Measurements from ENCODE around the gene NCR3LG1.

NCR3LG1 gene

GRCh38 chr11:17396598-17397310 is 45.2 kb downstream of the NCR3LG1 start:
- Histone ChIP-seq H3K36me3 (ENCODE audit: insufficient read depth, low read length) (no peaks in the 10 kb centered on the region), H3K9ac (ENCODE audit: low read length) (no peak overlapping the region)

GRCh38 chr11:17397311-17398002 is 45.9 kb downstream of the NCR3LG1 start:
- H3K9me3 ChIP-seq (ENCODE audit: low read length): no peaks in the 10 kb centered on the region
- H3K36me3 ChIP-seq (ENCODE audit: insufficient read depth, low read length): no peaks in the 10 kb centered on the region
- no peaks in the 10 kb centered on the region for H3K27me3 ChIP-seq (ENCODE audit: control insufficient read depth in 1 of 2, insufficient read depth in 2 of 2, low read length in 2 of 2)
- H3K9ac ChIP-seq (ENCODE audit: low read length): no peak overlapping the region
- no peaks in the 10 kb centered on the region for H3K4me1 ChIP-seq (ENCODE audit: insufficient read depth, low read length)
- no peak overlapping the region for H3K4me3 ChIP-seq (ENCODE audit: low read depth in 1 of 2, low read length in 2 of 2)
- no peak overlapping the region for H3K27ac ChIP-seq (ENCODE audit: low read depth, low read length)

More at GRCh38 chr11:17396598-17397310, 45.2 kb downstream of the NCR3LG1 start:
- Histone ChIP-seq H3K27me3 (ENCODE audit: control insufficient read depth in 1 of 2, insufficient read depth in 2 of 2, low read length in 2 of 2) (no peaks in the 10 kb centered on the region), H3K4me3 (ENCODE audit: low read depth in 1 of 2, low read length in 2 of 2) (no peak overlapping the region), H3K9me3 (ENCODE audit: low read length) (no peaks in the 10 kb centered on the region), H3K27ac (ENCODE audit: low read depth, low read length) (no peak overlapping the region), H3K4me1 (ENCODE audit: insufficient read depth, low read length) (no peaks in the 10 kb centered on the region)

GRCh38 chr11:17399236-17399635 is 47.6 kb downstream of the NCR3LG1 start:
- no peaks in the 10 kb centered on the region for H3K9me3 ChIP-seq (ENCODE audit: low read length)
- no peak overlapping the region for H3K9ac ChIP-seq (ENCODE audit: low read length)
- no peaks in the 10 kb centered on the region for H3K27me3 ChIP-seq (ENCODE audit: control insufficient read depth in 1 of 2, insufficient read depth in 2 of 2, low read length in 2 of 2)
- no peaks in the 10 kb centered on the region for H3K4me1 ChIP-seq (ENCODE audit: insufficient read depth, low read length)
- no peak overlapping the region for H3K4me3 ChIP-seq (ENCODE audit: low read depth in 1 of 2, low read length in 2 of 2)
- H3K27ac ChIP-seq (ENCODE audit: low read depth, low read length): no peak overlapping the region
- H3K36me3 ChIP-seq (ENCODE audit: insufficient read depth, low read length): no peaks in the 10 kb centered on the region

GRCh38 chr11:17400048-17400775 is 48.6 kb downstream of the NCR3LG1 start:
- Histone ChIP-seq H3K4me3 (ENCODE audit: low read depth in 1 of 2, low read length in 2 of 2) (no peak overlapping the region), H3K27me3 (ENCODE audit: control insufficient read depth in 1 of 2, insufficient read depth in 2 of 2, low read length in 2 of 2) (no peaks in the 10 kb centered on the region), H3K9me3 (ENCODE audit: low read length) (no peaks in the 10 kb centered on the region), H3K9ac (ENCODE audit: low read length) (no peak overlapping the region), H3K27ac (ENCODE audit: low read depth, low read length) (no peak overlapping the region), H3K4me1 (ENCODE audit: insufficient read depth, low read length) (no peaks in the 10 kb centered on the region), H3K36me3 (ENCODE audit: insufficient read depth, low read length) (no peaks in the 10 kb centered on the region)

GRCh38 chr11:17401316-17401715 is 49.7 kb downstream of the NCR3LG1 start:
- no peaks in the 10 kb centered on the region for H3K27me3 ChIP-seq (ENCODE audit: control insufficient read depth in 1 of 2, insufficient read depth in 2 of 2, low read length in 2 of 2)
- no peak overlapping the region for H3K9ac ChIP-seq (ENCODE audit: low read length)
- no peak overlapping the region for H3K4me3 ChIP-seq (ENCODE audit: low read depth in 1 of 2, low read length in 2 of 2)
- H3K4me1 ChIP-seq (ENCODE audit: insufficient read depth, low read length): peaks cover 5% of the 10 kb centered on the region
- no peaks in the 10 kb centered on the region for H3K36me3 ChIP-seq (ENCODE audit: insufficient read depth, low read length)
- H3K9me3 ChIP-seq (ENCODE audit: low read length): no peaks in the 10 kb centered on the region
- no peak overlapping the region for H3K27ac ChIP-seq (ENCODE audit: low read depth, low read length)

GRCh38 chr11:17401841-17402240 is 50.2 kb downstream of the NCR3LG1 start:
- no peak overlapping the region for H3K4me3 ChIP-seq (ENCODE audit: low read depth in 1 of 2, low read length in 2 of 2)
- no peak overlapping the region for H3K9ac ChIP-seq (ENCODE audit: low read length)
- peaks cover 6% of the 10 kb centered on the region for H3K4me1 ChIP-seq (ENCODE audit: insufficient read depth, low read length)
- no peaks in the 10 kb centered on the region for H3K27me3 ChIP-seq (ENCODE audit: control insufficient read depth in 1 of 2, insufficient read depth in 2 of 2, low read length in 2 of 2)
- no peaks in the 10 kb centered on the region for H3K9me3 ChIP-seq (ENCODE audit: low read length)
- no peak overlapping the region for H3K27ac ChIP-seq (ENCODE audit: low read depth, low read length)
- no peaks in the 10 kb centered on the region for H3K36me3 ChIP-seq (ENCODE audit: insufficient read depth, low read length)

- Histone ChIP-seq H3K9ac (ENCODE audit: low read length) (no peak overlapping the region), H3K27me3 (ENCODE audit: control insufficient read depth in 1 of 2, insufficient read depth in 2 of 2, low read length in 2 of 2) (no peaks in the 10 kb centered on the region), H3K27ac (ENCODE audit: low read depth, low read length) (no peak overlapping the region), H3K36me3 (ENCODE audit: insufficient read depth, low read length) (no peaks in the 10 kb centered on the region), H3K4me3 (ENCODE audit: low read depth in 1 of 2, low read length in 2 of 2) (no peak overlapping the region), H3K4me1 (ENCODE audit: insufficient read depth, low read length) (peaks cover 6% of the 10 kb centered on the region), H3K9me3 (ENCODE audit: low read length) (no peaks in the 10 kb centered on the region)
Observed at GRCh38 chr11:17402486-17402885, 50.9 kb downstream of the NCR3LG1 start.

- H3K4me1 ChIP-seq (ENCODE audit: insufficient read depth, low read length): peaks cover 6% of the 10 kb centered on the region
- no peaks in the 10 kb centered on the region for H3K27me3 ChIP-seq (ENCODE audit: control insufficient read depth in 1 of 2, insufficient read depth in 2 of 2, low read length in 2 of 2)
- no peak overlapping the region for H3K27ac ChIP-seq (ENCODE audit: low read depth, low read length)
- no peaks in the 10 kb centered on the region for H3K36me3 ChIP-seq (ENCODE audit: insufficient read depth, low read length)
- H3K9ac ChIP-seq (ENCODE audit: low read length): no peak overlapping the region
- H3K4me3 ChIP-seq (ENCODE audit: low read depth in 1 of 2, low read length in 2 of 2): no peak overlapping the region
- H3K9me3 ChIP-seq (ENCODE audit: low read length): no peaks in the 10 kb centered on the region
Observed at GRCh38 chr11:17403980-17404759, 52.6 kb downstream of the NCR3LG1 start.

GRCh38 chr11:17405232-17406005 is 53.8 kb downstream of the NCR3LG1 start:
- Histone ChIP-seq H3K9ac (ENCODE audit: low read length) (no peak overlapping the region), H3K27me3 (ENCODE audit: control insufficient read depth in 1 of 2, insufficient read depth in 2 of 2, low read length in 2 of 2) (no peaks in the 10 kb centered on the region), H3K4me3 (ENCODE audit: low read depth in 1 of 2, low read length in 2 of 2) (no peak overlapping the region), H3K36me3 (ENCODE audit: insufficient read depth, low read length) (no peaks in the 10 kb centered on the region), H3K27ac (ENCODE audit: low read depth, low read length) (no peak overlapping the region), H3K4me1 (ENCODE audit: insufficient read depth, low read length) (peaks cover 6% of the 10 kb centered on the region), H3K9me3 (ENCODE audit: low read length) (no peaks in the 10 kb centered on the region)

- Histone ChIP-seq H3K4me1 (ENCODE audit: insufficient read depth, low read length) (peaks cover 6% of the 10 kb centered on the region), H3K4me3 (ENCODE audit: low read depth in 1 of 2, low read length in 2 of 2) (no peak overlapping the region), H3K27ac (ENCODE audit: low read depth, low read length) (no peak overlapping the region), H3K9me3 (ENCODE audit: low read length) (no peaks in the 10 kb centered on the region), H3K27me3 (ENCODE audit: control insufficient read depth in 1 of 2, insufficient read depth in 2 of 2, low read length in 2 of 2) (no peaks in the 10 kb centered on the region), H3K36me3 (ENCODE audit: insufficient read depth, low read length) (no peaks in the 10 kb centered on the region), H3K9ac (ENCODE audit: low read length) (no peak overlapping the region)
Observed at GRCh38 chr11:17406082-17406817, 54.6 kb downstream of the NCR3LG1 start.

Data from muscle layer of colon (tissue), 2 donors.